NCI-H1105 treated with DMSO at 0.1 percent for 48 hours (cell line): ENCODE results near the gene ZCCHC24.

Source experiments
- DNase-seq: peaks from one replicate; lab custom pipeline; 2025; lab: John Stamatoyannopoulos, UW

The ZCCHC24 gene

GRCh38 chr10:79360499-79361342 lies 84.7 kb downstream of the ZCCHC24 start:
- no peak for DNase-seq

- no peak for DNase-seq
Observed at GRCh38 chr10:79359816-79360498, 85.5 kb downstream of the ZCCHC24 start.

- DNase-seq: no peak
Observed at GRCh38 chr10:79358811-79359210, 86.6 kb downstream of the ZCCHC24 start.

- DNase-seq: no peak
Observed at GRCh38 chr10:79357180-79357579, 88.2 kb downstream of the ZCCHC24 start.

GRCh38 chr10:79356104-79356503 lies 89.3 kb downstream of the ZCCHC24 start:
- no peak for DNase-seq

- no peak for DNase-seq
Observed at GRCh38 chr10:79355420-79356017, 89.9 kb downstream of the ZCCHC24 start.

GRCh38 chr10:79354615-79355014 lies 90.8 kb downstream of the ZCCHC24 start:
- no peak for DNase-seq

- DNase-seq: no peak
Observed at GRCh38 chr10:79354141-79354540, 91.3 kb downstream of the ZCCHC24 start.

GRCh38 chr10:79353726-79354125 lies 91.7 kb downstream of the ZCCHC24 start:
- DNase-seq: no peak

- no peak for DNase-seq
Observed at GRCh38 chr10:79353000-79353406, 92.4 kb downstream of the ZCCHC24 start.

GRCh38 chr10:79352035-79352877 lies 93.2 kb downstream of the ZCCHC24 start:
- no peak for DNase-seq

GRCh38 chr10:79351332-79351731 lies 94.1 kb downstream of the ZCCHC24 start:
- no peak for DNase-seq

GRCh38 chr10:79350407-79351154 lies 94.8 kb downstream of the ZCCHC24 start:
- no peak for DNase-seq

GRCh38 chr10:79349766-79350406 lies 95.5 kb downstream of the ZCCHC24 start:
- DNase-seq: no peak

- DNase-seq: no peak
Observed at GRCh38 chr10:79349072-79349491, 96.3 kb downstream of the ZCCHC24 start.

- DNase-seq: no peak
Observed at GRCh38 chr10:79348640-79348988, 96.8 kb downstream of the ZCCHC24 start.

GRCh38 chr10:79347894-79348639 lies 97.4 kb downstream of the ZCCHC24 start:
- no peak for DNase-seq

GRCh38 chr10:79347226-79347893 lies 98.1 kb downstream of the ZCCHC24 start, which contains the start of gene PPIF:
TSS of gene PPIF (plus strand) at chr10:79347469. CDS start at chr10:79347549, 80 bp downstream.
- peak; percentile 58 for DNase-seq
